ENCODE measurements around the gene ITPR2. TPM values are rescaled to one million over a fixed set of nuclear protein-coding genes. Genes with fewer than 3 reads are reported as not detected.

Gene ITPR2
- total RNA-seq, 2 experiments from 2014 or later: 23.7 to 25.0 TPM

GRCh38 chr12:26713885-26714383 is 119.1 kb downstream of the ITPR2 start:
- CTCF ChIA-PET: no interaction called here
- no peaks in the 10 kb centered on the region for H3K27me3 Mint-ChIP-seq
- no peaks in the 10 kb centered on the region for H3K4me1 Mint-ChIP-seq (ENCODE audit: low read depth)
- H3K9me3 Mint-ChIP-seq: no peaks in the 10 kb centered on the region
- intact Hi-C loops (cut with micrococcal nuclease): no loop called here
- H3K27ac Mint-ChIP-seq: no peak overlapping the region
- POLR2A ChIA-PET: no interaction called here
- no peak for DNase-seq
- H3K36me3 Mint-ChIP-seq: peaks cover 20% of the 10 kb centered on the region
- no peak overlapping the region for H3K4me3 Mint-ChIP-seq

GRCh38 chr12:26712892-26713291 is 120.1 kb downstream of the ITPR2 start:
- DNase-seq: no peak
- Mint-ChIP-seq H3K36me3 (peaks cover 28% of the 10 kb centered on the region), H3K4me3 (no peak overlapping the region), H3K4me1 (ENCODE audit: low read depth) (no peaks in the 10 kb centered on the region), H3K27me3 (no peaks in the 10 kb centered on the region), H3K9me3 (no peaks in the 10 kb centered on the region), H3K27ac (no peak overlapping the region)
- POLR2A ChIA-PET: no interaction called here
- CTCF ChIA-PET: interaction anchor here (0.5 kb wide), 1 partner anchor 11 kb away, joined by 3 read pairs; no protein-coding TSS in a partner anchor
- intact Hi-C loops (cut with micrococcal nuclease): no loop called here

GRCh38 chr12:26711569-26711968 is 121.4 kb downstream of the ITPR2 start:
- H3K27ac Mint-ChIP-seq: no peak overlapping the region
- ChIA-PET CTCF (interaction anchor here (0.8 kb wide), 1 partner anchor 10 kb away, joined by 5 read pairs; no protein-coding TSS in a partner anchor), POLR2A (no interaction called here)
- peaks cover 24% of the 10 kb centered on the region for H3K36me3 Mint-ChIP-seq
- no peak overlapping the region for H3K4me3 Mint-ChIP-seq
- no peaks in the 10 kb centered on the region for H3K4me1 Mint-ChIP-seq (ENCODE audit: low read depth)
- no peaks in the 10 kb centered on the region for H3K9me3 Mint-ChIP-seq
- no peaks in the 10 kb centered on the region for H3K27me3 Mint-ChIP-seq
- no peak for DNase-seq
- intact Hi-C loops (cut with micrococcal nuclease): no loop called here

GRCh38 chr12:26711072-26711471 is 121.9 kb downstream of the ITPR2 start:
- no peak overlapping the region for H3K27ac Mint-ChIP-seq
- peaks cover 24% of the 10 kb centered on the region for H3K36me3 Mint-ChIP-seq
- DNase-seq: no peak
- no peaks in the 10 kb centered on the region for H3K4me1 Mint-ChIP-seq (ENCODE audit: low read depth)
- no peaks in the 10 kb centered on the region for H3K9me3 Mint-ChIP-seq
- intact Hi-C loops (cut with micrococcal nuclease): no loop called here
- no peak overlapping the region for H3K4me3 Mint-ChIP-seq
- CTCF ChIA-PET: interaction anchor here (0.8 kb wide), 1 partner anchor 9 kb away, joined by 5 read pairs; no protein-coding TSS in a partner anchor
- no peaks in the 10 kb centered on the region for H3K27me3 Mint-ChIP-seq
- POLR2A ChIA-PET: no interaction called here

- H3K9me3 Mint-ChIP-seq: no peaks in the 10 kb centered on the region
- no peak for DNase-seq
- no peaks in the 10 kb centered on the region for H3K4me1 Mint-ChIP-seq (ENCODE audit: low read depth)
- no peak overlapping the region for H3K4me3 Mint-ChIP-seq
- intact Hi-C loops (cut with micrococcal nuclease): loop anchor here (10.0 kb wide), 1 partner anchor 271 kb away; no protein-coding TSS in a partner anchor
- no peaks in the 10 kb centered on the region for H3K27me3 Mint-ChIP-seq
- peaks cover 12% of the 10 kb centered on the region for H3K36me3 Mint-ChIP-seq
- ChIA-PET CTCF (no interaction called here), POLR2A (no interaction called here)
- no peak overlapping the region for H3K27ac Mint-ChIP-seq
Observed at GRCh38 chr12:26705851-26706250, 127.1 kb downstream of the ITPR2 start.

- Mint-ChIP-seq H3K9me3 (no peaks in the 10 kb centered on the region), H3K4me3 (no peak overlapping the region), H3K27ac (no peak overlapping the region), H3K27me3 (no peaks in the 10 kb centered on the region), H3K36me3 (peaks cover 12% of the 10 kb centered on the region), H3K4me1 (ENCODE audit: low read depth) (no peaks in the 10 kb centered on the region)
- intact Hi-C loops (cut with micrococcal nuclease): loop anchor here (10.0 kb wide), 1 partner anchor 270 kb away; no protein-coding TSS in a partner anchor
- CTCF ChIA-PET: no interaction called here
- POLR2A ChIA-PET: no interaction called here
- no peak for DNase-seq
Observed at GRCh38 chr12:26704684-26705460, 128.1 kb downstream of the ITPR2 start.

GRCh38 chr12:26704214-26704613 is 128.8 kb downstream of the ITPR2 start:
- H3K27ac Mint-ChIP-seq: no peak overlapping the region
- ChIA-PET CTCF (no interaction called here), POLR2A (no interaction called here)
- peaks cover 12% of the 10 kb centered on the region for H3K36me3 Mint-ChIP-seq
- H3K4me3 Mint-ChIP-seq: no peak overlapping the region
- no peaks in the 10 kb centered on the region for H3K4me1 Mint-ChIP-seq (ENCODE audit: low read depth)
- no peaks in the 10 kb centered on the region for H3K9me3 Mint-ChIP-seq
- no peak for DNase-seq
- H3K27me3 Mint-ChIP-seq: no peaks in the 10 kb centered on the region
- intact Hi-C loops (cut with micrococcal nuclease): loop anchor here (10.0 kb wide), 1 partner anchor 269 kb away; no protein-coding TSS in a partner anchor

- intact Hi-C loops (cut with micrococcal nuclease): loop anchor here (10.0 kb wide), 1 partner anchor 268 kb away; no protein-coding TSS in a partner anchor
- ChIA-PET CTCF (interaction anchor here (1.5 to 2.1 kb wide), 4 partner anchors 10 to 603 kb away, joined by 3 to 12 read pairs (median 6); no protein-coding TSS in a partner anchor), POLR2A (no interaction called here)
- no peaks in the 10 kb centered on the region for H3K27me3 Mint-ChIP-seq
- no peaks in the 10 kb centered on the region for H3K9me3 Mint-ChIP-seq
- H3K4me3 Mint-ChIP-seq: no peak overlapping the region
- H3K36me3 Mint-ChIP-seq: peaks cover 13% of the 10 kb centered on the region
- DNase-seq: no peak
- H3K27ac Mint-ChIP-seq: no peak overlapping the region
- H3K4me1 Mint-ChIP-seq (ENCODE audit: low read depth): no peaks in the 10 kb centered on the region
Observed at GRCh38 chr12:26702741-26703140, 130.3 kb downstream of the ITPR2 start.

GRCh38 chr12:26701604-26702215 is 131.3 kb downstream of the ITPR2 start:
- no peak for DNase-seq
- H3K36me3 Mint-ChIP-seq: peaks cover 14% of the 10 kb centered on the region
- H3K9me3 Mint-ChIP-seq: no peaks in the 10 kb centered on the region
- CTCF ChIA-PET: interaction anchor here (0.6 to 2.1 kb wide), 27 partner anchors 9 to 605 kb away, joined by 3 to 12 read pairs (median 4); partner anchors contain the start of gene ITPR2
- POLR2A ChIA-PET: no interaction called here
- H3K27me3 Mint-ChIP-seq: no peaks in the 10 kb centered on the region
- H3K4me1 Mint-ChIP-seq (ENCODE audit: low read depth): no peaks in the 10 kb centered on the region
- no peak overlapping the region for H3K27ac Mint-ChIP-seq
- intact Hi-C loops (cut with micrococcal nuclease): loop anchor here (1.0 to 10.0 kb wide), 2 partner anchors 267 to 604 kb away; no protein-coding TSS in a partner anchor
- no peak overlapping the region for H3K4me3 Mint-ChIP-seq

GRCh38 chr12:26700430-26700829 is 132.6 kb downstream of the ITPR2 start:
- DNase-seq: no peak
- Mint-ChIP-seq H3K4me3 (no peak overlapping the region), H3K36me3 (peaks cover 26% of the 10 kb centered on the region), H3K4me1 (ENCODE audit: low read depth) (no peaks in the 10 kb centered on the region), H3K9me3 (no peaks in the 10 kb centered on the region), H3K27ac (no peak overlapping the region), H3K27me3 (no peaks in the 10 kb centered on the region)
- intact Hi-C loops (cut with micrococcal nuclease): loop anchor here (10.0 kb wide), 1 partner anchor 266 kb away; no protein-coding TSS in a partner anchor
- ChIA-PET CTCF (interaction anchor here (1.0 to 1.9 kb wide), 2 partner anchors 9 to 271 kb away, joined by 3 to 8 read pairs; no protein-coding TSS in a partner anchor), POLR2A (no interaction called here)

GRCh38 chr12:26699237-26699636 is 133.8 kb downstream of the ITPR2 start:
- POLR2A ChIA-PET: no interaction called here
- no peaks in the 10 kb centered on the region for H3K27me3 Mint-ChIP-seq
- H3K9me3 Mint-ChIP-seq: no peaks in the 10 kb centered on the region
- no peak overlapping the region for H3K27ac Mint-ChIP-seq
- CTCF ChIA-PET: interaction anchor here (0.6 to 0.8 kb wide), 2 partner anchors 580 to 614 kb away, joined by 3 read pairs; no protein-coding TSS in a partner anchor
- H3K4me3 Mint-ChIP-seq: no peak overlapping the region
- intact Hi-C loops (cut with micrococcal nuclease): no loop called here
- peaks cover 37% of the 10 kb centered on the region for H3K36me3 Mint-ChIP-seq
- H3K4me1 Mint-ChIP-seq (ENCODE audit: low read depth): no peaks in the 10 kb centered on the region
- no peak for DNase-seq

- no peaks in the 10 kb centered on the region for H3K27me3 Mint-ChIP-seq
- POLR2A ChIA-PET: no interaction called here
- H3K4me3 Mint-ChIP-seq: no peak overlapping the region
- H3K27ac Mint-ChIP-seq: no peak overlapping the region
- no peaks in the 10 kb centered on the region for H3K4me1 Mint-ChIP-seq (ENCODE audit: low read depth)
- DNase-seq: no peak
- CTCF ChIA-PET: no interaction called here
- peaks cover 38% of the 10 kb centered on the region for H3K36me3 Mint-ChIP-seq
- intact Hi-C loops (cut with micrococcal nuclease): no loop called here
- no peaks in the 10 kb centered on the region for H3K9me3 Mint-ChIP-seq
Observed at GRCh38 chr12:26698186-26698585, 134.8 kb downstream of the ITPR2 start.
